UCSD-AML1 (cell line): ENCODE data around the gene CASZ1.

ENCODE experiments used
- DNase-seq: peaks from one replicate; lab custom pipeline; 2025; ENCODE audit not compliant: unreplicated experiment; lab: John Stamatoyannopoulos, UW

CASZ1 gene

DNA sequence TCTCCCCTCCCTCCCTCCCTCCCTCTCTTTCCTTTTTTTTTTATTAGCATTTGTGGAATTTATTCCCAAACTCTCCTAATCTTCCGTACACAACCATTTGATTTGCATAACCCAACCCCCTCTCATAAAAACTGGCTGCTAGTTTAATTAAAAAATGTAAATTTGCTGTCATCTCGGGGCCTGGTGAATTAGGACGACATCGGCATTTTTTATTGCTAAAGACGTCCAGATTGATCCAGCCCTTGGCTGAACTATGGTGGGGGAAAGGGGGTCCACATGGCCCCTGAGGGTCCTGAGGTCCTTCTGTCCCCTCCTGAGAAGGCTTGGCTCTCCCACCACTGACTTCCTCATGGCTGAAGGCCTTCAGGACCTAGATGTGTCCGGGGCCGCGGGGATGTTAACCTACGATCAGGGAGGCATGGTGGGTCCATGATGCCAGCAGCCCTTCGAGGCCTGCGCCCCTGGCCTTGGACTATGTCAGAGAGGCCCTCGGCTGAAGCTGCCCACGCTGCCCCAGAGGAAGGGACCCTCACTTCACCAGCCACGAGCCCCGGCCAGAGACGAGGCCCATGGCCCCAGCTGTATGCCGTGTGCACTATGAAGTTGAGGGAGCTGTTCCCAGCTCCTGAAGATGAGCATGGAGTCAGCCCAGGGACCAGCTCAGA is 105.2 kb downstream of the CASZ1 start:
- DNase-seq, result no peak

DNA sequence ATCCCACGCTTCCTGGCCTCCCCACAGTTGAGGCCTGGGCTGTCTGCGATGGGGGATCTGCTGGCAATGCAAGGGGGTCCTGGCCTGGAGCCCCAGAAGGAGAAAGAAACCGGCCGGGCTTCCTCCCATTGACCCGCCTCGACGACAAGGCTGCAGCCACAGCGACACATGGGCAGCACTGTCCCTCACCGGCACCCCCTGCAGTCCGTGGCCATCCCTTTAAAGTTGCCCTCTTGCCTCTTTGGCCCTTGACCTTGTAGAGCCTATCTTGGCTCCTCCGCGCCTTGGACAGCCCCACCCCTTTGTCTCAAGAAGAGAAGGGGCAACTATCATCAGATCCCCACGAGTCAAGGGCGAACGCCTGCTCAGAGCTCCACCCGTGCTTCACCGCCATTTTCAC is 106.0 kb downstream of the CASZ1 start:
- no peak for DNase-seq

DNA sequence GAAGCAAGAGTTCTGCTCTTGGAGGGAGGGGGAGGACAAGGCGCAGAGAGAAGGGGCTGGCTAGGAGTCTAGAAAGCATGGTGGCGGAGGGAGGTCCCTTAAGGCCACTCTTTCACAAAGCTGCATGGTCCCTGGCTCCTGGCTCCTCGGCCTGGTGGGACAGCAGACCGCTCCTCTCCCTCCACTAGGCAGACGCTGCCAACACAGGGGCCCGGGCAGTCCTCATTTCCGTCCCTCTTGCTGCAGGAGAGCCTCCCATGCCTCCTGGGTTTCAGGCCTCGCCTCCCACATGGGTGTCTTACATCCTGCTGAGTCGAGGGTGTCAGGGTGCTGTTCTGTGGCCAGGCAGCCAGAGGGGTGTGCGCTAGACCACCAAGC is 108.0 kb downstream of the CASZ1 start:
- no peak for DNase-seq

DNA sequence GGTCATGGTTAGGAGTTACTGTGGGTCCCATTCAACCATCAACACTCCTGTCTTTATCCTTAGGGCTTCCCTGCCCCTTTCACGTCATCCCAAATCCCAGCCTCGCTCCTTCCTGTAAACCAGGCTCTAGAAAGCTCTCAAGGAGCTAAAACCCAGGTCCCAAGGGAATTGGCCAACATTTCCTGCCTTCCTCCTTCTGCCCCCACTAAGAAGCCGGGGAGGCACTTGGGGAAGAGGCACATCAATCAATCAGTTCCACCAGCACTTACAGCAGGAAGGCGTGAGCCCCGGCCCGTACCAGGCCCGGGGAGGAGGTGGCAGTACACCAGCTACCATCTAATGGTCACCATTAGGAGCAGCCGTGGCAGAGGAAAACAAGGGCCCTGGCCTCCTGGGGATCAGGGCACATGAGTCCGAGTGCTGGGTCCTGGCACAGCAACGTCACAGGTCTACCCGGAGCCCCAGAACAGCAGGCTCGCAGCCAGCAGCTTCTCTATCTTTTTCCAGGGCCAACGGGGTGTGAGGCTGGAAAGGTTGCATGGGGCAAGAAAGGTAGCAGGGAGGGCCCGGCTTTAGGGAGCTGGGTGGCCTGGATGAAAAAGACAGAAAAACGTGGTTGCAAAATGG is 108.6 kb downstream of the CASZ1 start:
- DNase-seq, result no peak

DNA sequence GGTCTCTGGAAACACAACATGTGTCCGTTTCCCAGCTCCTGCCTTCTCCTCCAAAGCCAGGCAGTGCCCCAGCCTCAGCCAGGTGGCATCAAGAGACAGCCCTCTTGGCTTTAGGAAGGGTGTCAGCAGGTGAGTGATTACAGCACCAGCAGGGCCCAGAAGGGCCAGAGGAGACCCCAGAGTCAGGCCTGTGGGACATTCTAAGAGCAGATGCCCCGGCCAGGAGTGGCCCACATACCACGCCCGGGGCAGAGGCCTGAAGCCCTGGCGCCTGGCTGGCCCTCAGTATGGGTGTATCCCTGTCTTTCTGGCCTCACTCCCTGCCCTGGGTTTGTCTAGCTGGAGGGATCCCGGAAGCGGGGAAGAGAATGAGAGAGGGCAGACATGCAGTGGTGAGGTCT is 109.2 kb downstream of the CASZ1 start:
- no peak for DNase-seq

DNA sequence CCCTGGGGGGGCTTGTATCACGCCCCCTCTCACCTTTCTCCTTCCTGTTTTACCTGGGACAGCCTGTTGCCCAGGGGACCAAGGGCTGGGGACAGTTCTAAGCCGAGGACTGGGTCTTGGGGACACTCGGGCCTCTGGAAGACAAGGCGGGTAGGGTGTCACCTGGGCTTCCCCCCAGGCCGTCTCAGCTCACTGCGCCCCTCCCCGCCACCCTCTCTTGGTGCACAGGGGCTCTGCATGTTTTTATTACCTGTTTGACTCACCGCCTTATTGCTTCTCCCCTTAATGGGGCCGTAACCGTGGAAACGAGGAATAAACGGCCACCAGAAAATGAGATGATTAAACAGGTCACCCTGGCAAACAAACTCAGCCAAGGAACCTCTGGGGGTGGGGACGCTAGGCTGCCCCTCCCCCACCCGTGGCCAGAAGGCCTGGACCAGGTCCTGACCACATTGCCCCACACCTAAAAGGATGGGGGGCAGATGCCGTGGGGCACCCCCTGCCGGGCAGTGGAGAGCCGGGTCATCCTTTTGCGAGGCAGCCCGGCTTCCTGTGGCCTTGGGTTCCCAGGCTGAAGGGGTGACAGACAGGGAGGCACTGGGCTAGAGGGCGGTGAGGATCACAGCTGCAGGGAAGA is 109.9 kb downstream of the CASZ1 start:
- no peak for DNase-seq

DNA sequence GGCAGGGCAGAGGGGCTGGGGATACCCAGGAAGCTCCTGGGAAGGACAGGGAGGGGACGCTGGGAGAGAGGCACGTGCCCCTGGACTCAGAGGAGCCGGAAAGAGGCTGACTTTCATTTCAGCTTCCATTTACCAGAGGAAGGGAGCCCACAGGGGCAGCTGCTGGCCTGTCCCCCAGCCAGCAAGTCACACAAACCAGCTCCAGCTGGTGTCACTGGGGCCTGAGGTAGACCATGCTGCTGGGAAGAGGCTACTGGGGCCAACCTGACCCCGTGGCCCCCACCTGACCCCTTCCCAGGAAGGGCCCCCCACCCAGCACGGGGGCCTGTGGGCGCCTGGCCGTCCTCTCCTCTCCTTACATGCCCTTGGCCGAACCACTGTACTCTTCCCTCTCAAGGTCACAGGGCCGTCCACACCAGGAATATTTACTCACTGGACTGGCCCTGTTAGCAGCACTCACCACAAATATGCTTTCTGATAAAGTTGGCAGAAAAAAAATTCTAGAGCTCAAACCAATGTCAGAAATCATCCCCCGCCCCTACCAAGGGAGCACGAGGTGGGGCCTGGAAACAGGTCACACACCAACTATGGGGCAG is 110.5 kb downstream of the CASZ1 start:
- DNase-seq, result no peak

- DNase-seq, result no peak
Observed at GRCh38 chr1:10685196-10685807, 111.1 kb downstream of the CASZ1 start.

GRCh38 chr1:10684221-10684620 is 112.2 kb downstream of the CASZ1 start:
- no peak for DNase-seq

DNA sequence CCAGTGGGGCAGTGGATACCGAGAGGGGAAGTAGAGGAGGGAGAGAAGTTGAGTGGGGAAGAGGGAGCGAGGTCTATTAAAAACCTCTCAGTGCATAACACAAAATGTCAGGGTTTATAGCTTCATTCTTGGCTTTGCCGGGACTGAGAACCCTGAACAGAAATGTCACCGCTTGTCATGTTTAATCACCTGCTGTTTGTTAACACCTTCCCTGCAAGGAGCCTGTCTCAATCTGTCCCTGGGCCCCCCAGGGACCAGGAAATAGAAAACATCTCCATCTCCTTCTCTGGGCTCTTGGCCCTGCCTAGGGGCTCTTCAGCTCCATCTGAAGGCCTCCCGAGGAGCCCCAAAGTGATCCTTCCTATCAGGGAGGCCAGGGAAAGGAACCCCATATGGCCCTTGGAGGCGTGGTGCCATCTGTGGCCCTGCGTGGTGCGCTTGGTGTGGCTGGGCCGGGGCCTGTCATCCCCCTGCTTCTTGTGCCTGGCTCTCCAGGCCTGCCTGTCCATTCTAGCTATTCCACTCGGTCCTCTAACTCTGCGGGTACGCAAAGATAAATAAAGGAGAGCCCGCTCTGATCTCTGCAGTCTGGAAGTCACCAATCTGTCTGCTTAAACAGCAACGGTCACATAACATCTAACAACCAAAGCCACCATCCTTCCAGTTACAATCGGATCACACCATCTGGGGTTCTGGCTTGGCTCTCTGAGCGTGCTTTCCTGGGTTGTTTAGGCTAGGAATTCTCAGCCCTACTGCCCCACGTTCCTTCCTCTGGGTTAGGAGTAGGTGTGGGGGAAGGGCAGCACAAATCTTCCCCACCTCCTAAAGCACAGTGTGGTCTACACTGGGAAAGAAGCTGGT is 113.8 kb downstream of the CASZ1 start:
- no peak for DNase-seq

DNA sequence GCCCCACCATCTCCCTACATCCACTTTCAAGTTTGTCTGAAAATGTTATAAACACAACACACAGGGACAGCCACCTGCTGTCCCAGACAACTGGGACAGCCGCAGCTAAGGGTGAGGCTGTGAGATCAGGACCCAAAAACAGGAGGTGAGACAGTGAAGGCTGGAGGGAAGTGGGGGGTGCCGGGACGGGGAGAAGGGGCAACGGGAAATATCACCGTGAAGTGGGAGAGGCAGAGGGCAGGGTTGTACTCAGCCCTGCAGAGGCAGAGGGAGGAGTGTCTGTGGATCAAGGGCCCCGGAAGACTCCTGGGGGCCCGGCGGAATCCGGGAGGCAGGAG is 114.4 kb downstream of the CASZ1 start:
- DNase-seq, result peak; percentile 26

GRCh38 chr1:10681296-10682107 is 114.9 kb downstream of the CASZ1 start:
- DNase-seq, result no peak

DNA sequence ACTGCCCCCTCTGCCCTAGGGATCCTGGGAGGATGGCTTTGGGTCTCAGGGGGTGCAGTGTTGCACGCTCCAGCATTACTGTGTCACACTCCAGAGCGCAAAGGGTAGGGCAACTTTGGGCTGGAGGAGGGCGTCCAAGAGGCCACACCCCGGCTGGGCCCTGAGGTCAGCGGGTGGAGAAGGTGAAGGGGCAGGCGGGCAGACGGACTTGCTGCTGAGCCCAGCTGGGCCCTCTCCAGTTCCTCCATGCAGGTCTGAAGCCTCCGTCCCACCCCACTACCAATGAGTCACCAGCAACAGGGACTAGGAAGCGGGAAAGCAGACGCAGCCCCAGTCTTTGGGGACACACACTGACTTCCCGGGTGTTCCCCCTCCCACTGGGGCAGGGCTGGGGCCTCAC is 116.0 kb downstream of the CASZ1 start:
- no peak for DNase-seq

DNA sequence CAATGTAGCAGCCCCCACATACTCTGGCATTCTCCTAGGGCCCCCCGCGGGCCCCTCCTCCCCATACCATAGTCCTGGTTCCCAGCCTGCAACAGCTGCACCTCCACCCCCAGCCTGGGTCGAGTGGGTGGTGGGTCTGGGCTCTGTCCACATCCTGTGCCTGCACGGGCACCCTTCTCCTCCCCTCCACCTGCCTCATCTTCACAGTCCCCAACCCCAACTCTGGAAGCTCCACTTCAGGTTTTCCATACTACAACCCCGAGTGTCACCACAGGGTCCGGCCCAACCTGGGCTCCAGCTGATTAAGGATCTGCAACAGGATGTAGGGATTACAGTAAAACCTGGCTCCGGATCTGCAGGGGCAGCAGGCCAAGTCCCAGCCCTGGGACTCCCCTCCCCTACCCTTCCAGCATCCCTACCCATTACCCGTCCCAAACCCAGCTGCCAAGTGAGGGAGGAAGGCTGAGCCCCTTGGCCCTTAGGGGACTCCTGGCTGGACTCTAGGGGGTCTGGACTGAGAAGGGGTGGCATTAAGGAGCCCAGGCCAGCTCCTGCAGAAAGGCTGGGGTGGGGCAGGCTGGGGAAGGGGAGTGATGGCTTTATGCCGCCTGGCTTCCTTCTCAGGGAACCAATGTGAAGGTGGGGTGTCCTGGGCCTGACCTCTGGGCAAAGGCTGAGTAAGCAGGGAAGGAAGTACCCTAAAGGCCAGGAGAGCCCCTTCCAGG is 116.8 kb downstream of the CASZ1 start:
- peak; percentile 69 for DNase-seq

GRCh38 chr1:10678852-10679251 is 117.6 kb downstream of the CASZ1 start:
- DNase-seq, result no peak

DNA sequence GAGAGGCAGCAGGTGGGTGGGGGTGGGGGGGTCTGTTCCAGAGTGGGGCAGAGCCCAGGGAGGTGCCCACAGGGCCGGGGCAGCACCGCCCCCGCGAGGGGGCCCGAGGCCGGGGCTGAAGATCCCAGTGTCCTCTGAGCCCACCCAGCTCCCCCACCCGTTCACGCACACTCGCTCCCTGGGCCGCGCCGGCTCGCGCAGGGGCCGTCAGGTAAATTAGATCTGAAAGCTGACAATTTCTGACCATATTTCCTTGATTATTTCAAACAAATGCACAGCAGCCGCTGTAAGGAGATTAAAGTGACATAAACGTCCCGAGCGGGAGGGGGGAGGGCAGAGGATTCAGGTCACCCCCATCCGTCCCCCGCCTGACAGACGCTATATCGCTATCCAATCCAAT is 118.0 kb downstream of the CASZ1 start:
- no peak for DNase-seq

DNA sequence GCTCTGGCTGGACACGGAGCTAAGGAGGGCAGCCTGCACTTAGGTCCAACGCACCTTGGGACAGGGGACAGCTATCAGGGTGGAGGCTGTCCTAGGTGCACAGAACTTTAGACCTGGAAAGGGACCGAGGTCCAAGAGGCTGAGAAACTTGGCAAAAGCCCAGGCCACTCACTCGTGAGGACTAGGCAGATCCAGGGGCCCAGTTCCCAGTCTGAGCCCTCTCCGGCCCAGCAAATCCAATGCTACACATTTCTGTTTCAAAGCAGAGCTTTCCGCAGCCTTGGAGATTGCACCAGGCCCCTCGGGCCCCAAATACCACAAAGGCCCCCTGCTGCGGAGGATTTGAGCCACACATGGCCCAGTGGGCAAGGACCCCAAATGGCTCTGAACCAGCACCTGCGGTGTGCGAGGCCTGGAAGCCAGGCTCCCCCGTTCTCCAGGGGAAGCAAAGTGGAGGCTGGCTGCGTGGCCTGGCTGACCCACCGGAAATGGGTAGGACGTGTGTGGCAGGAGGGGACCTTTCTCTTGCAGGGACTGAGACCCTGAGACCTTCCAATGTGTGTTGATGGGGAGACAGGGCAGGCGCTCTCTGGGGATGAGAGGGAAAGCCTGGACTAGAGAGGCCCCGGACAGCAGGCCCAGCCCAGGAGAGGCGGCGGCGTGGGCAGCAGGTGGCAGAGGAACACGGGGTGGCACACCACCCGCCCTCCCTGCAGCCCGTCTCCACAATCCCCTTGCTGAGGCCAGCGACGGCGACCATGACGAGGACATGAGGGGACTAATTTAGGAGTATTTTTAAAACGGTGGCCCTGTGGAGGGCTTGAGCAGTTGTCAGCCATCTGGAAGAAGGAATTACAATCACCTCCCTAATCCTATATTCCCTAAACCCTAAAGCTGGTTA is 118.7 kb downstream of the CASZ1 start:
- DNase-seq, result no peak

- no peak for DNase-seq
Observed at GRCh38 chr1:10676963-10677362, 119.5 kb downstream of the CASZ1 start.

DNA sequence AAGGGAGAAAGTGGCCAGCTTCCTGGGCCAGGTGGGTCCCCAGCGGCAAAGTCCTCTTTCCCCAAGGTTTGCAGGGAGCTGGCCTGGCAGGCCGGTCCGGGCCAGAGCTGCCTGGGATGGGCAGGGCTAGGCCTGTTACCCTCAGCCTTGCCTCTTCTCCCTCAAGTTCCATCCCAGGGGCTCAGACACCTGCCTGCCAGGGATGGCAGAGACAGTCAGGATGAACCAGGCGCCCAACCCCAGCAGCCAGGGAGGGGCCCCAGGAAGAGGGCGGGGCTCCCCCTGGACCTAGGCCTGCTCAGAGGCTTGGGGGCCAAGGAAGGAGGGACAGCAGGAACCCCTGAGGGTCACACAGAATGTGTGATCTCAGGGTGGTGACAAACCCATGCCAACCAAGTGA is 120.6 kb downstream of the CASZ1 start:
- no peak for DNase-seq
